ENCODE data around the gene RAB31. TPM values are rescaled to one million over a fixed set of nuclear protein-coding genes. Genes with fewer than 3 reads are reported as not detected.
"Not testable (repeated sequence)": the region's sequence is repeated elsewhere in the genome, so short reads cannot be mapped to it uniquely, and the experiment has no call there.

Gene RAB31
- 100 to 1,000 TPM; 107 to 141 TPM for total RNA-seq
- long read RNA-seq, donor 1, full-length matches to known transcripts: 70 of 93 reads
- long read RNA-seq, donor 1, partial matches to known transcripts: 5 of 93 reads
- long read RNA-seq, donor 1, other reads (novel, unspliced or antisense): 18 of 93 reads
- long read RNA-seq, donor 2, full-length matches to known transcripts: 141 of 186 reads
- long read RNA-seq, donor 2, partial matches to known transcripts: 4 of 186 reads
- long read RNA-seq, donor 2, other reads (novel, unspliced or antisense): 41 of 186 reads

- intact Hi-C loops (cut with DNase I): no loop called here
- peak; percentile 96 for DNase-seq (ENCODE audit: low spot score)
Observed at GRCh38 chr18:9708057-9708433, at the start of gene RAB31. Gene RAB31 (plus strand): TSS chr18:9708301. CDS start chr18:9708406, 105 bp downstream.

GRCh38 chr18:9659499-9660375, 48.4 kb upstream of the RAB31 start:
- intact Hi-C loops (cut with DNase I): no loop called here

GRCh38 chr18:9661564-9661963, 46.5 kb upstream of the RAB31 start:
- DNase-seq (ENCODE audit: low spot score): no peak
- intact Hi-C loops (cut with DNase I): no loop called here

More at GRCh38 chr18:9659499-9660375, 48.4 kb upstream of the RAB31 start:
- no peak for DNase-seq (ENCODE audit: low spot score)

GRCh38 chr18:9663377-9663776, 44.7 kb upstream of the RAB31 start:
- no peak for DNase-seq (ENCODE audit: low spot score)
- intact Hi-C loops (cut with DNase I): no loop called here

GRCh38 chr18:9665314-9665713, 42.8 kb upstream of the RAB31 start:
- intact Hi-C loops (cut with DNase I): no loop called here
- no peak for DNase-seq (ENCODE audit: low spot score)

GRCh38 chr18:9666548-9666947, 41.6 kb upstream of the RAB31 start:
- intact Hi-C loops (cut with DNase I): no loop called here
- DNase-seq (ENCODE audit: low spot score): no peak

- no peak for DNase-seq (ENCODE audit: low spot score)
- intact Hi-C loops (cut with DNase I): no loop called here
Observed at GRCh38 chr18:9669016-9669415, 39.1 kb upstream of the RAB31 start.

GRCh38 chr18:9671214-9671613, 36.9 kb upstream of the RAB31 start:
- intact Hi-C loops (cut with DNase I): no loop called here
- DNase-seq (ENCODE audit: low spot score): no peak

GRCh38 chr18:9673296-9674251, 34.5 kb upstream of the RAB31 start:
- DNase-seq (ENCODE audit: low spot score): no peak
- intact Hi-C loops (cut with DNase I): no loop called here

GRCh38 chr18:9678216-9678615, 29.9 kb upstream of the RAB31 start:
- intact Hi-C loops (cut with DNase I); DNase-seq (ENCODE audit: low spot score): not testable (repeated sequence)

GRCh38 chr18:9679125-9679524, 29.0 kb upstream of the RAB31 start:
- intact Hi-C loops (cut with DNase I): no loop called here

GRCh38 chr18:9681217-9681616, 26.9 kb upstream of the RAB31 start:
- DNase-seq (ENCODE audit: low spot score): no peak
- intact Hi-C loops (cut with DNase I): no loop called here

More at GRCh38 chr18:9679125-9679524, 29.0 kb upstream of the RAB31 start:
- DNase-seq (ENCODE audit: low spot score): no peak

- intact Hi-C loops (cut with DNase I): no loop called here
- DNase-seq (ENCODE audit: low spot score): no peak
Observed at GRCh38 chr18:9682572-9682971, 25.5 kb upstream of the RAB31 start.

- intact Hi-C loops (cut with DNase I): no loop called here
Observed at GRCh38 chr18:9683418-9684396, 24.4 kb upstream of the RAB31 start.

GRCh38 chr18:9684881-9685614, 23.1 kb upstream of the RAB31 start:
- DNase-seq (ENCODE audit: low spot score): no peak
- intact Hi-C loops (cut with DNase I): no loop called here

More at GRCh38 chr18:9683418-9684396, 24.4 kb upstream of the RAB31 start:
- no peak for DNase-seq (ENCODE audit: low spot score)

GRCh38 chr18:9685615-9685890, 22.5 kb upstream of the RAB31 start:
- intact Hi-C loops (cut with DNase I): no loop called here
- DNase-seq (ENCODE audit: low spot score): no peak

GRCh38 chr18:9688036-9688741, 19.9 kb upstream of the RAB31 start:
- no peak for DNase-seq (ENCODE audit: low spot score)
- intact Hi-C loops (cut with DNase I): no loop called here

Data from posterior vena cava (tissue), 2 donors.